ENCODE measurements around the gene DNTT.

DNA sequence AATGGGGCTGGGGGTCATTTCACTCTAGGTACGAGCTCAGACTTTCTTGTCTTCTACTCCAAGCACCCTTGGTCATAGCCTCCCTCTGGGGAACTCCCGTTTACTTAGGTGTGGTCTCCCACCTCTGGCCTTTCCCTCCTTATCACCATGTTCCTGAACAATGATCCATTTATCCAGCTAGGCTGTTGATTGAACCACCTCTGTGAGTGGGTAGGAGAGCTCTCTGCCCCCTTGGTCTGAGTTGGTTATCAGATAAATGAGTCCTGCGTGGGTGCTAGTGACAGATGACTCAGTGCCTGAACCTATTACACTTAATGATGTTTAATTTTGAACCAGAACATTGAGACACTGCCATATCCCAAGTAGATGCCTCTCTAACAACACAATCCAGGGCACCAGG is 42.3 kb upstream of the DNTT start:
- TF ChIP-seq ELF4 (IDR thresholded peaks at IDR 0.05) (no peak), FOXK2 (IDR thresholded peaks at IDR 0.05) (no peak), CTBP1 (IDR thresholded peaks at IDR 0.05; ENCODE audit: borderline replicate concordance) (no peak), SP1 (IDR thresholded peaks at IDR 0.05) (no peak), FOXA1 (IDR thresholded peaks at IDR 0.05) (no peak), TARDBP (IDR thresholded peaks at IDR 0.05) (no peak), FOXM1 (IDR thresholded peaks at IDR 0.05; ENCODE audit: borderline replicate concordance) (no peak), BHLHE40 (IDR thresholded peaks at IDR 0.05; ENCODE audit: borderline replicate concordance) (no peak)
- TF ChIP-seq, protein P1, sequence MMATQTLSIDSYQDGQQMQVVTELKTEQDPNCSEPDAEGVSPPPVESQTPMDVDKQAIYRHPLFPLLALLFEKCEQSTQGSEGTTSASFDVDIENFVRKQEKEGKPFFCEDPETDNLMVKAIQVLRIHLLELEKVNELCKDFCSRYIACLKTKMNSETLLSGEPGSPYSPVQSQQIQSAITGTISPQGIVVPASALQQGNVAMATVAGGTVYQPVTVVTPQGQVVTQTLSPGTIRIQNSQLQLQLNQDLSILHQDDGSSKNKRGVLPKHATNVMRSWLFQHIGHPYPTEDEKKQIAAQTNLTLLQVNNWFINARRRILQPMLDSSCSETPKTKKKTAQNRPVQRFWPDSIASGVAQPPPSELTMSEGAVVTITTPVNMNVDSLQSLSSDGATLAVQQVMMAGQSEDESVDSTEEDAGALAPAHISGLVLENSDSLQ (IDR thresholded peaks at IDR 0.05): no peak

Measured in HEK293T (cell line).